ENCODE data around the gene FGD5. TPM values are rescaled to one million over a fixed set of nuclear protein-coding genes. Genes with fewer than 3 reads are reported as not detected.

Gene FGD5
- total RNA-seq, 1 experiment from 2014 or later: not detected

DNA sequence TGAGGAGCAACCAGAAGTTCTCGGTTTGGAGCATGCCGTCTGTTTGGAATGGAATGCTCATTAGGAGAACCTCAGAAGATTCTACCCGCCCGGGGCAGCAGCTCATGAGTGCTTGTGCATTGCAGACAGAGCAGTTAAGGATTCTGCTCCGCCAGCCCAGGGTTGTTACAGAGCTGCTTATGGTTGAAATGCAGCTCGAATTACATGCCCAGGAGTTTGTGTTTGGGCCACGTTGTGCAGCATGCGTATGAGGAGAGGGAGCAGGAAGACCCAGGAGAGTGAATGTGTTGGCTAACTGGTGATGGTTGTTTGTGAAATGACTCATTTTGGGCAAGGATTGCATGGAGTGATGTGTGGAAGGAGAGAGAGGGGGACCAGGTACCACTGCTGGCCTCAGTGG lies 9.0 kb downstream of the FGD5 start:
- H3K4me3 ChIP-seq (ENCODE audit: low read depth, low read length, poor library complexity, severe bottlenecking): no peak overlapping the region
- no peak for TF ChIP-seq EZH2 (IDR thresholded peaks at IDR 0.05; ENCODE audit: borderline replicate concordance, low read depth, low read length, poor library complexity, severe bottlenecking)
- TF ChIP-seq, protein P1, sequence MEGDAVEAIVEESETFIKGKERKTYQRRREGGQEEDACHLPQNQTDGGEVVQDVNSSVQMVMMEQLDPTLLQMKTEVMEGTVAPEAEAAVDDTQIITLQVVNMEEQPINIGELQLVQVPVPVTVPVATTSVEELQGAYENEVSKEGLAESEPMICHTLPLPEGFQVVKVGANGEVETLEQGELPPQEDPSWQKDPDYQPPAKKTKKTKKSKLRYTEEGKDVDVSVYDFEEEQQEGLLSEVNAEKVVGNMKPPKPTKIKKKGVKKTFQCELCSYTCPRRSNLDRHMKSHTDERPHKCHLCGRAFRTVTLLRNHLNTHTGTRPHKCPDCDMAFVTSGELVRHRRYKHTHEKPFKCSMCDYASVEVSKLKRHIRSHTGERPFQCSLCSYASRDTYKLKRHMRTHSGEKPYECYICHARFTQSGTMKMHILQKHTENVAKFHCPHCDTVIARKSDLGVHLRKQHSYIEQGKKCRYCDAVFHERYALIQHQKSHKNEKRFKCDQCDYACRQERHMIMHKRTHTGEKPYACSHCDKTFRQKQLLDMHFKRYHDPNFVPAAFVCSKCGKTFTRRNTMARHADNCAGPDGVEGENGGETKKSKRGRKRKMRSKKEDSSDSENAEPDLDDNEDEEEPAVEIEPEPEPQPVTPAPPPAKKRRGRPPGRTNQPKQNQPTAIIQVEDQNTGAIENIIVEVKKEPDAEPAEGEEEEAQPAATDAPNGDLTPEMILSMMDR (conservative IDR thresholded peaks at IDR 0.05; ENCODE audit: low read depth, low read length): no peak
- intact Hi-C loops (cut with micrococcal nuclease; ENCODE audit: unreplicated experiment): no loop called here
- BruUV-seq (replicated peaks): no TSS peak
- ChIA-PET POLR2A (ENCODE audit: low non-redundant PET) (no interaction called here), CTCF (no interaction called here)
- H3K27ac ChIP-seq (ENCODE audit: low read depth, low read length, poor library complexity, severe bottlenecking): no peak overlapping the region
- H3K36me3 ChIP-seq (ENCODE audit: insufficient read depth, low read length, poor library complexity, severe bottlenecking): no peaks in the 10 kb centered on the region
- DNase-seq (ENCODE audit: low spot score): no peak
- H3K4me1 ChIP-seq (ENCODE audit: insufficient read depth, low read length, poor library complexity, severe bottlenecking): no peaks in the 10 kb centered on the region
- H3K9me3 ChIP-seq (ENCODE audit: low read depth, low read length, poor library complexity, severe bottlenecking): no peaks in the 10 kb centered on the region
- H3K27me3 ChIP-seq (replicated peaks; ENCODE audit: insufficient read depth, low read depth, low read length, poor library complexity): peaks cover 85% of the 10 kb centered on the region

DNA sequence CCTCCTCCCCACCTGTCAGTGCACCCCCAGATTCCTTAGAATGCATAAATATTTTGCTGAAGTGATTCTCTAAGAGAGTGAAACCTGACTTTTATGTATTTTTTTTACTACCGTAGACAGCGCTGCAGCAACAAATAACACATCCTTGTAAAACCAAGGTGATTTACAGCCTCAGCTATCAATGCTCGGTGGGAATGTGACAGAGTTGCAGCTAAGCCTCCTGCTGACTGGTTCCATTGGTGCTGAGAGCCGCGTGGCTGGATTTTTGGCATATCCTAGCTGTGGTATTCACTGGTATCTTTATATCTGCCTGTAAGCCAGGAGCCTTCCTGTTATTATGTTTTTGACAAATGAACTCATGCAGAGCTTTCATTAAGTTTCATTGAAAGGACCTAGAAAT lies 11.0 kb downstream of the FGD5 start:
- no peaks in the 10 kb centered on the region for H3K4me1 ChIP-seq (ENCODE audit: insufficient read depth, low read length, poor library complexity, severe bottlenecking)
- peaks cover 84% of the 10 kb centered on the region for H3K27me3 ChIP-seq (replicated peaks; ENCODE audit: insufficient read depth, low read depth, low read length, poor library complexity)
- TF ChIP-seq, protein P1 (conservative IDR thresholded peaks at IDR 0.05; ENCODE audit: low read depth, low read length): no peak
- no peak for TF ChIP-seq EZH2 (IDR thresholded peaks at IDR 0.05; ENCODE audit: borderline replicate concordance, low read depth, low read length, poor library complexity, severe bottlenecking)
- CTCF ChIA-PET: no interaction called here
- POLR2A ChIA-PET (ENCODE audit: low non-redundant PET): no interaction called here
- DNase-seq (ENCODE audit: low spot score): peak; percentile 40
- H3K9me3 ChIP-seq (ENCODE audit: low read depth, low read length, poor library complexity, severe bottlenecking): no peaks in the 10 kb centered on the region
- H3K36me3 ChIP-seq (ENCODE audit: insufficient read depth, low read length, poor library complexity, severe bottlenecking): no peaks in the 10 kb centered on the region
- H3K27ac ChIP-seq (ENCODE audit: low read depth, low read length, poor library complexity, severe bottlenecking): no peak overlapping the region
- BruUV-seq (replicated peaks): no TSS peak
- H3K4me3 ChIP-seq (ENCODE audit: low read depth, low read length, poor library complexity, severe bottlenecking): no peak overlapping the region
- intact Hi-C loops (cut with micrococcal nuclease; ENCODE audit: unreplicated experiment): no loop called here

GRCh38 chr3:14831916-14832450 lies 13.2 kb downstream of the FGD5 start:
- intact Hi-C loops (cut with micrococcal nuclease; ENCODE audit: unreplicated experiment): no loop called here
- no peak overlapping the region for H3K27ac ChIP-seq (ENCODE audit: low read depth, low read length, poor library complexity, severe bottlenecking)
- H3K36me3 ChIP-seq (ENCODE audit: insufficient read depth, low read length, poor library complexity, severe bottlenecking): no peaks in the 10 kb centered on the region
- H3K9me3 ChIP-seq (ENCODE audit: low read depth, low read length, poor library complexity, severe bottlenecking): no peaks in the 10 kb centered on the region
- no TSS peak for BruUV-seq (replicated peaks)
- TF ChIP-seq, protein P1 (conservative IDR thresholded peaks at IDR 0.05; ENCODE audit: low read depth, low read length): no peak
- TF ChIP-seq EZH2 (IDR thresholded peaks at IDR 0.05; ENCODE audit: borderline replicate concordance, low read depth, low read length, poor library complexity, severe bottlenecking): no peak
- H3K4me1 ChIP-seq (ENCODE audit: insufficient read depth, low read length, poor library complexity, severe bottlenecking): no peaks in the 10 kb centered on the region
- H3K4me3 ChIP-seq (ENCODE audit: low read depth, low read length, poor library complexity, severe bottlenecking): no peak overlapping the region
- CTCF ChIA-PET: no interaction called here
- H3K27me3 ChIP-seq (replicated peaks; ENCODE audit: insufficient read depth, low read depth, low read length, poor library complexity): peaks cover 75% of the 10 kb centered on the region
- DNase-seq (ENCODE audit: low spot score): no peak
- POLR2A ChIA-PET (ENCODE audit: low non-redundant PET): no interaction called here

Measured in A673 (cell line).